Stimulated activated CD4-positive, alpha-beta T cell treated with anti-CD3 and anti-CD28 coated beads, Interleukin-4, amount 100 ng/mL, for 1 hour (primary cell): ENCODE measurements around the gene TESK2.
A peak's percentile ranks its signal among the peaks of the same experiment; 100 is the strongest.
"Not testable (repeated sequence)": the region's sequence is repeated elsewhere in the genome, so short reads cannot be mapped to it uniquely, and the experiment has no call there.

Source experiments
- DNase-seq: peaks from one replicate; pipeline ENCODE4 v3.0.0-alpha.2; 2020

Gene TESK2

DNA sequence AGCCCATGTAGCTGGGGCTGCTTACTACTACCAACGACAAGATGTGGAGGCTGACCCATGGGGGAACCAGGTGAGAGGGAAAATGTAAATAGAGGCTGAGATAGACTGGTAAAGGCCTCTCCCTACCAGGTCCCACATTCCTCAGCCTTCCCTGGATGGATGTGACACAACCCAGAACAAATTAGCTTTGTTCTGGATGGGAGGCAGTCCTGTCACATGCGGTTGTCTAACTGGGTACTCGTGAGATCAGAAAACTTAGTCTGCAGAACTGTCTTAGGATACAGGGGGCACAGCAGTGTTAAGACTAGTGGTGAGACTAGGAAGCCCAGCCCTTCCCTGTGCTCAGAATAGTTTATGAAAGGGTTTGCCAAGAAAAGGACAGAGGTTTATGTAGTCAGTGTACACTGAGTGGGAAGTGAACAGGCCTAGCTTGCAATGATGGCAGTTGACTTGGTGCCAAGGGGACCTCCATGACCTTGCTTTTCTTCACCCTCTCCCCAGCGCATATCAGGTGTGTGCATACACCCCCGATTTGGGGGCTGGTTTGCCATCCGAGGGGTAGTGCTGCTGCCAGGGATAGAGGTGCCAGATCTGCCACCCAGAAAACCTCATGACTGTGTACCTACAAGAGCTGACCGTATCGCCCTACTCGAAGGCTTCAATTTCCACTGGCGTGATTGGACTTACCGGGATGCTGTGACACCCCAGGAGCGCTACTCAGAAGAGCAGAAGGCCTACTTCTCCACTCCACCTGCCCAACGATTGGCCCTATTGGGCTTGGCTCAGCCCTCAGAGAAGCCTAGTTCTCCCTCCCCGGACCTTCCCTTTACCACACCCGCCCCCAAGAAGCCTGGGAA is 17.6 kb upstream of the TESK2 start:
- no peak for DNase-seq

DNA sequence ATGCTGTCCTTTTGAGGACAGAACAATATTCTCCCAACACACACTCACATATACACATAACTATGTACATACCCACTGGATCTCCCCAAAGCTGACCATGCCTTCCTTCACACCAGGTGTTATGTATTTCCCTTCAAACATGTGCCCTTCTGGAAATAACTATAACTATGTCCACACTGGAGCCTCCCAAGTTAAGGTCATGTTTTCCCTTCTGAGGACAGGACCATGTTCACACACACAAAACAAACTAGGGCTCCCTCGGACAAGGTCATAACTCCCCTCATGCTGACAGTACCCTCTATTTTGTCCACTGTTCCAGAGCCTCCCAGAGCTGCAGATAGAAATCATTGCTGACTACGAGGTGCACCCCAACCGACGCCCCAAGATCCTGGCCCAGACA is 16.9 kb upstream of the TESK2 start:
- no peak for DNase-seq

DNA sequence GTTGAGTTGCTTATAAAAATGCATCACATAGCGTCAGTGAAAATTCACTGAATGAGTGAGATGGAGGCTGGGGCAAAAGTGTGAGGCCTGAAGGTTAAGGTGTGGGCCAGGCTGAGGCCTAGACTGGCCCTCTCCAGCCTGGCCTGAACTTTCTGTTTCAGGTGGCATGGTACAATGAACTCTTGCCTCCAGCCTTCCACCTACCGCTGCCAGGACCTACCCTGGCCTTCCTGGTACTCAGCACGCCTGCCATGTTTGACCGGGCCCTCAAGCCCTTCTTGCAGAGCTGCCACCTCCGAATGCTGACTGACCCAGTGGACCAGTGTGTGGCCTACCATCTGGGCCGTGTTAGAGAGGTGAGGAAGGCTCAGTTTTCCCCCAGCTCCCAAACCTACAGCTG is 16.2 kb upstream of the TESK2 start:
- no peak for DNase-seq

DNA sequence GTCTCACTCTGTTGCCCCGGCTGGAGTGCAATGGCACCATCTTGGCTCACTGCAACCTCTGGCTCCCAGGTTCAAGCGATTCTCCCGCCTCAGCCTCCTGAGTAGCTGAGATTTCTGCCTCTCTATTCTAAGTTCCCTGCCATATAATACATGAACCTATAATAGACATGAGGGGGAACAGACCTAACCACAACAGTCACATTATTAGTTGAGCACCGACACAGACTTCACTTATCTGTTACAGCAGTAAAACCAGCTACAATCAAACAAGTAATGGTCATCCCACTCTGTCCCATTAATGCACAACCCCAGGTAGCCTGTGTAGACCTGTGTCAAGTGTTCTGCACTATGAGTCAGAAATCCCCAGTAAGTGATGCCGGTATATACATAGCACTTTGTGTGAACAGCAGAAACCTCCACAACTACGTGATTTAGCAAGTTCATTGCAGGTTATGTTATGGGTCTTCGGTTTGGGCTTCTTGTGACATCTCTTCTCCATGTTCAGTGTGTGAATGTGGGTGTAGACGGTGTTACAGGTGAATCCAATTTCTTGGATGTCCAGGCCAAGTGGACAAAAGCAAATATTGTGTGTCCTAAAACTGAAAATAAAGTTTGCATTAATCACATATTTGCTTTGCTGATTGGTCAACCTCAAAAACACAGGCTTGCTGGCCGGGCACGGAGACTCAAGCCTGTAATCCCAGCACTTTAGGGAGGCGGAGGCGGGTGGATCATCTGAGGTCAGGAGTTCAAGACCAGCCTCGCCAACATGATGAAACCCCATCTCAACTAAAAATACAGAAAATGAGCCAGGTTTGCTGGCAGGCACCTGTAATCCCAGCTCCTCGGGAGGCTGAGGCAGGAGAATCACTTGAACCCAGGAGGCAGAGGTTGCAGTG is 12.7 kb upstream of the TESK2 start:
- no peak for DNase-seq

DNA sequence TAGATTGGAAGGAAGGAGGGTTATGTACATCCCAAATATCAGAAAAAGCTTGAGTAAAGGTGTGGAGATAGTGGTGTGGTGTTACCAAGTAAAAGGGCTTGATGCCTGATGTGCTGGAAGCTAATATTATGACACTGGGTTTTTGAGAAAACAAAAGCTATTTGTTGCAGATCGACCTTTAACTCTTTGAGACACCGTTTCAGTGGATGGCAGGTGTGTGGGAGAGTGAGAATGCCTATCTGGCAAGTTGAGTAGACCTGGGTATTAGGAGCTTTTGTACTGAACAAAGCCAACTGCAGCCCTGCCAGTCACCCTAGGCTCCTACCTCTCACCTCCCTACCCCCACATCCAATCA is 10.5 kb upstream of the TESK2 start:
- DNase-seq, result no peak

DNA sequence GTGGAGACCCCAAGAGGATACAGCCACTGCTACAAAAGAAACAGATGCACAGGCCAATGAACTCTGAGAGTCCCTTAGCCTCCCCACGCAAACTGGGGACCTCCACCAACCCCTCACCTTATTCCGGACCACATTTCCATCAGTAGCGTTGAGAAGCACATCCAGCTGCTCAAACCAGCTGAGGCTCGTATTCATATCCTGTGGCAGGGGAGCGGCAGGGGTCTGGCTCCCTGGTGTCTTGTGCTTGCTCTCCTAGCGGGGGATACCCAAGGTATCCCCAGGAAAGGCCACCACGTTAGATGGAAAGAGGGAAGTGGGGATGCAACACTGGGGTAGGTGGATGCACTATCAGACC is 8.4 kb upstream of the TESK2 start:
- DNase-seq, result peak; percentile 11

DNA sequence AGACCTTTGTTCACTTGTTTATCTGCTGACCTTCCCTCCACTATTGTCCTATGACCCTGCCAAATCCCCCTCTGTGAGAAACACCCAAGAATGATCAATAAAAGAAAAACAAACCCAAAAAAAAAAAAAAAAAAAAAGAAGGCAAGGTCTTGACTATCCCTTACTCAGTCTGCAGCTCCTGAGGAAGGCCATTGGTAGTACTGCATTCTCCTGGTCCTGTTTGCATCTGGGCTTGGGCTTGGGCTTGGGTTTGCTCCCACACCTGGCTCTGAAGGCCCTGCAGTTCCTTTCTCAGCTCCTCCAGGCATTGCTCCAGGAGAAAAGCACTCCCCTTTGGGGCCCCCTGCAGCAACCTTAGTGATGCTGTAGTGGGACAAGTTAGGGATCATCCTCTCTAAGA is 7.3 kb upstream of the TESK2 start:
- DNase-seq, result no peak

DNA sequence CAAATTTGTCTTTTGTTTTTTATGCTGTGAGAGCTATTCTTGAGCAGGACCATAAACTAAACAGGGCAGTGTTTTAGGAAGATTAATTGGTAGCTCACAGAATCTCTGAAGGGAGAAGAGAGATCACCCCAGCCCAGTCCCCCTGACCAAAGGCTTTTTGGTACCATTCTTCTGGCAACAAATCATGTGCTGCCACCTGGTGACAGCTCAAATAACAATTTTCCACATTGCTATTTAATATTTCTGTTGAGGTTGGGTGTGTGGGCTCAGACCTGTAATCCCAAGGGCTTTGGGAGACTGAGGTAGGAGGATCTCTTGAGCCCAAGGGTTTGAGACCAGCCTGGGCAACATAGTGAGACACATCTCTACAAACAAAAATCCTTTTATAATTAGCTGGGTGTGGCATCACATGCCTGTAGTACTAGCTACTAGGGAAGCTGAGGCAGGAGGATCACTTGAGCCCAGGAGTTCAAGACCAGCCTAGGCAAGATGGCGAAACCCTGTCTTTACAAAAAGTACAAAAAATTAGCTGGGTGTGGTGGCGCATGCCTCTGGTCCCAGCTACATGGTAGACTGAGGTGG is 2.2 kb upstream of the TESK2 start:
- DNase-seq, result peak; percentile 41

DNA sequence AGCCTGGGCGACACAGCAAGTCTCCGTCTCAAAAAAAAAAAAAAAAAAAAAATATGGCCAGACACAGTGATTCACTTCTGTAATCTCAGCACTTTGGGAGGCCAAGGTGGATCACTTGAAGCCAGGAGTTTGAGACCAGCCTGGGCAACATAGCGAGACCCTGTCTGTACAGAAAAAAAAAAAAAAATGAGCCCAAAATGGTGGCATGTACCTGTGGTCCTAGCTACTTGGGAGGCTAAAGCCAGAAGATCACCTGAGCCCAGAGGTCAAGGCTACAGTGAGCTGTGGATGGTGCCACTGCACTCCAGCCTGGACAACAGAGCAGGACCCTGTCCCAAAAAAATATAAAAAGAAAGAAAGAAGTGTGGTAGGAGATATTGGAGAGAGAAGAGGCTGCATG is 1.7 kb upstream of the TESK2 start:
- no peak for DNase-seq

DNA sequence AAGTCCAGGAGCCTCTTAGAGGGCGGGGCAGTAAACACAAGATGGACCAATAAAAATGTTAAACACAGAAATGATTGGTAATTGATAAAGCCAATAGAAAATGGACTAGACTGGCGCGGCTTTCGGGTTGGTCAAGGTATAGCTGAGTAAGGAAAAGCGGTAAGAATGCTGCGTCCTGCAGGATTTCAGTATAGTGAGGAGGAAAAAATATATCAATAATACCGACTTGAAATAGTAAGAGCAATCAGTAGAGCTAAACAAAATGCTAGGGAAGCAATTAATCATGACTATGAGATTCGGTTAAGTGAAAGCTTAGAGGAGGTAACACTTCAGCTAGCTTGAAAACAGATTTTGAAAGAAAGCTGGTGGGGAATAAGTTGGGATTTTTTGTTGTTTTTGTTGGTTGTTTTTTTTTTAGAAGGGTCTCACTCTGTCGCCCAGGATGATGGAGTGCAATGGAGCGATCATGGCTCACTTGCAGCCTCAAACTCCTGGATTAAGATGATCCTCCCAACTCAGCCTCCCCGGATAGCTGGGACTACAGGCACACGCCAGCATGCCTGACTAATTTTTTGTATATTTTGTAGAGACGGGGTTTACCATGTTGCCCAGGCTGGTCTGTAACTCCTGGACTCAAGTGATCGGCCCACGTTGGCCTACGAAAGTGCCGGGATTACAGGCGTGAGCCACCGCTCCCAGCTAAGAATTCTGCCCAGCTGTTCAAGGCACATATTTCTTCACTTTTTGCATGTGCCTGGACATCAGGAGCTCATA is 711 bp upstream of the TESK2 start:
- no peak for DNase-seq

DNA sequence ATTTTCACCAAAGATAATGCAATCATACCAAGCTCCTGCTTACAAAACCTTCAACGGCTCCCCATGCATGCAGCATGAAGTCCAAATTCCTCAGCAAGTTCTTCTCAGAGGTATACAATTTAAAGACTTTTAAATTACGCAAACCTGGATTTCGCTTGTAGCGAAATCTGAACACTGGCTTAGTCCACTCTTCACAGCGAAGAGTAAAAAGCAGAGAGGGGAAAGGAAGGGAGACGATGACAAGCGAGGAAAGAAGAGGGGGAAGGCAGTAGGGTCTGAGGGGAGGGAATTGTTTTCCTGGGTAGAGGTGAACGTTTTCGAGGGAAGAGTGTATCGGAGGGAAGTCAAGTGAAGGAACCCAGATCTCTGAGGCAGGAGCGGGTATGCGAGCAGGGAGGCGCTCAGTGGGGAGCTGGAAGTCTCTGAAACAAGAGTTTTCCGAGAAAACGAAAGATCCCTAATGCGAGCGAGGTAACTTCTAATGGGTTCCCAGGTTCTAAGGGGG is 790 bp downstream of the TESK2 start:
- no peak for DNase-seq

DNA sequence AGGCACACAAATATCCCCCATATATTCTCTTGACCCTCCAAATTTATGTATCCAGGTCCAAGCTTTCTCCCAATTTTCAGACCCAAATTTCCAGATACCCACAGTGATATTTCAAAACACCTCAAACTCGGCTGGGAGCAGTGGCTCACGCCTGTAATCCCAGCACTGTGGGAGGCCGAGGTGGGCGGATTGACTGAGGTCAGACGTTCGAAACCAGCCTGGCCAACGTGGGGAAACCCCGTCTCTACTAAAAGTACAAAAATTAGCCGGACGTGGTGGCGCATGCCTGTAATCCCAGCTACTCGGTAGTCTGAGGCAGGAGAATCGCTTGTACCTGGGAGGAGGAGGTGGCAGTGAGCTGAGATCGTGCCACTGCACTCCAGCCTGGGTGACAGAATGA is 1.6 kb downstream of the TESK2 start:
- DNase-seq, result peak; percentile 46

DNA sequence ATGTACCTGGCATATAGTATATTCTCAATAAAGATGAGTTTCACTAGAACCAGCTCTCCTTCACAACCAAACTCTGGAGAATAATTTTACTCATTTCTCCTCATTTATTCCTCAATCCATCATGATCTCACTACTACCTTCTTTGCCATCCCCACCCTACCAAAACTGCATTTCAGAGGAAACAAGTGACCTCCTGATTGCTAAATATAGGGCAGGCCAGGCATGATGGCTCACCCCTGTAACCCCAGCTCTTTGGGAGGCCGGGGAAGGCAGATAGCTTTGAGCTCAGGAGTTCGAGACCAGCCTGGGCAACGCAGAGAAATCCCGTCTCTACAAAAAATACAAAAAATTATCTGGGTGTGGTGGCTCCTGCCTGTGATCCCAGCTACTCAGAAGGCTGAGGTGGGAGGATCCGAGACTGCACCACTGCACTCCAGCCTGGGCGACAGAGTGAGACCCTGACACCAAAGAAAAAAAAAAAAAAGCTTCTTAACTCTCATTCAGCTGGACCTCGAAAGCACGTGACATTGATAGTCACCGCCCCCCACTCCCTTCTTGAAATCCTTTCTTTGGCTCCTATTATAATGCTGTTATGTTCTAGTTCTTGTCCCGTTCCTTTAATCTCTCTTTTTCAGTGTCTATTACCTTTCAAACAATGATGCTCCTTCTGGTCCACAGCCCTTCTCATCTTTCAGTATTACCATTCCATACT is 2.1 kb downstream of the TESK2 start:
- DNase-seq, result no peak

DNA sequence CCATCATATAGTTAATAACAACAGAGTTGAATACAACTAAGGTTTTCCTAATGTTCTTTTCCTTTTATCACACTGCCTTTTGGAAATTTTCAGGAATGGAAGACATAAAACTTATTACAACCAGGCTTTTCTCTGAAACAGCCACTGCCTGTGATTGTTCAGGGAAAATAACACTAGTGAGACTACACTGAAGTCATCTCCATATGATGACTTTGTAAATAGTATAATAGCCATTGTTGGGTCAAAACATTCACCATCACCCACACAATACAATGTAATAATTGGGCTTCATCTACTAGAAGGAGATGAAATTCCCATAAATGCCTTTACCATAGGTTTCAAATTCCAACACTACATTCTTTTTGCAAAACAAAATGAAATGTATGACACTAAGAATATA is 5.0 kb downstream of the TESK2 start:
- DNase-seq, result no peak

DNA sequence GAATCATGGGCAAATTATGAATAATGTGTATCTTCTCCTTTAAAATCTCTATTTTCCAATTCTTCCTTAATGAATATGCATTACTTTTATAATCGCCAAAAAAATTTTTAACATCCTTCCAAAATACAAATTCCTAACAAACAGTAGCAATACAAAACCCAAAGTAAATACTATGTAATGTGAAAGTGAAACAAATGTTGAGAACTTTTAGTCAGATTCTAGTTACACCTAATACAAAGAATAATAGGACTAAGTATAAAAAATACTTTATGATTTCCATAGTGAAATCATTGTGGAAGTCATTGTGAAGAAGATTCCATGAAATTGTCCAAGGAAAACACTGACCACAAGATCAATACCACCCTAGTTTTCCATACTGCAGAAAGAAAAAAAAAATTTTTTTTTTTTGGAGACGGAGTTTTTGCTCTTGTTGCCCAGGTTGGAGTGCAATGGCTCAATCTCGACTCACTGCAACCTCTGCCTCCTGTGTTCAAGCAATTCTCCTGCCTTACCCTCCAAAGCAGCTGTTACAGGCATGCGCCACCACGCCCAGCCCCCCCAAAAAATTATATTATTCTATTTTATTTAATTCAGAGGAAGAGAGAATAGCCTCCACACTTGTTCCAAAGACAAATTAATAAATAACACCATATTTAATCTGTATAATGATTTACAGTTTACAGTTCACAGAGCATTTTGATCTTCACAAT is 11.8 kb downstream of the TESK2 start:
- DNase-seq, result no peak

DNA sequence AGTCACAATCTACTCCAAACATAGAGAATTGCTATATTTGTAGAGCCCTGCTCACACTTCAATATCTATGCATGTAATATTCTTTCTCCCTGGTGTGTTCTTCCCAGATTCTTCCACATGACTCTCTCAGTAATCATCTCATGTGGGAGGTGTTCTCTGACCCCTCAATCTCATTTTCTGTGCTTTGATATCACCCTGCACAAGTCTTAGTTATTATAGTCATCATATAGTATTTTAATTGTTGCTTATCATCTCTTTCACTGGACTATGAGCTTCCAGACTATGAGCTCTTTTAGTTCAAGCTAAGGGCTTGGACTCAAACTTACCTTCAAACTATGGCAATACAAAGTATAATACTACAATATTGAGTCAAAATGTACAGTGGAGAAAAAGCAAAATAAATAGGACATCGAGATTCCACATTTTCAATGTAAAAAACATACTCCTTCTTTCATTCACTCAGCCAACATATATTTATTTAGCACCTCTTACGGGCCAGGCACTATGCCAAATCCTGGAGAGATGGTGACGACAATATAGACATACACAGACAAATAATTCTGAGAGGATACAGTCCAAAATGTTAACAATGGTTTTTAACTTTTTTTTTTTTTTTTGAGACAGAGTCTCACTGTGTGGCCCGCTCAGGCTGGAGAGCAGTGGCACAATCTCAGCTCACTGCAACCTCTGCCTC is 12.7 kb downstream of the TESK2 start:
- no peak for DNase-seq

DNA sequence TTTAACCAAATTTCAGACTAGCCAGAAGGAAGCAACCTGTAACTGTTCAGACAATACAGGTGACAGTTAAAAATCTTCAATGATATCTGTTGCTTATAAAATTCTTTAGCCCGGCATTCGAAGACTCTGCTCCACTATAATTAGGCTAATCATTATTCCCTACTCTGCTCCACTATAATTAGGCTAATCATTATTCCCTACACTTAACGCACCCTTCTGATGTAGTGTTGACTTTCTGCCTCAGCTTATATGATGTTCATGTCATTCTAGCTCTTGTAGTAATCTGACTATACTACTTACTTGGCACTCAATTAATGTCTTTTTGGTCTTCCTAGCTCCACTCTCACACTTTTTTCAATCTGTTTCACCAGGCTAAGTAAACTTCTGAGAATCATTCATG is 13.3 kb downstream of the TESK2 start:
- no peak for DNase-seq

DNA sequence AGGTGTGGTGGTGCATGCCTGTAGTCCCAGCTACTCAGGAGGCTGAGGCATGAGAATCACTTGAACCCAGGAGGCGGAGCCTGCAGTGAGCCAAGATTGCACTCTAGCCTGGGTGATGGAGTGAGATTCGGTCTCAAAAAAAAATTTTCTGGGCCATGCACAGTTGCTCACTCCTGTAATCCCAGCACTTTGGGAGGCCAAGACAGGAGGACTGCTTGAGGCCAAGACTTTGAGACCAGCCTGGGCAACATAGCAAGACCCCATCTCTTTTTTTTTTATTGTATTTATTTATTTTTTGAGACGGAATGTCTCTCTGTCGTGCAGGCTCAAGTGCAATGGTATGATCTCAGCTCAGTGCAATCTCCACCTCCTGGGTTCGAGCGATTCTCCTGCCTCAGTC is 16.8 kb downstream of the TESK2 start:
- DNase-seq, result not testable (repeated sequence)

DNA sequence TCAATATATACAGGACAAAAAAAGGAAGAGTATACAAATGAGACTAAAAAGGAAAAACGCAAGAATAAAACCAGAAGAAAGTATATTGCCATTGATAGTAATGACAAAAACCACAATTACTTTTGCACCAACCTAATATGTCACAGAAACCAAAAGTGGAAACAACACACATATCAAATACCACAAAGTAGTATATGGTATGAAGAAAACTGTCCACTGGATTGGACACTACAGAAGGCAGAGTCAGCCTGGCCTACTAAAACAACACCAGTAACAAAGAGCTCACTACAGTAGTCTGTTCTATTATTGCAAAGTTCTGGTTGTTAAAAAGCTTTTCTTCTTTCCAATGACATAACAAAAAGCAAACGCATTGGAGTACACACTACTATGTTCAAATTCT is 17.7 kb downstream of the TESK2 start:
- no peak for DNase-seq

DNA sequence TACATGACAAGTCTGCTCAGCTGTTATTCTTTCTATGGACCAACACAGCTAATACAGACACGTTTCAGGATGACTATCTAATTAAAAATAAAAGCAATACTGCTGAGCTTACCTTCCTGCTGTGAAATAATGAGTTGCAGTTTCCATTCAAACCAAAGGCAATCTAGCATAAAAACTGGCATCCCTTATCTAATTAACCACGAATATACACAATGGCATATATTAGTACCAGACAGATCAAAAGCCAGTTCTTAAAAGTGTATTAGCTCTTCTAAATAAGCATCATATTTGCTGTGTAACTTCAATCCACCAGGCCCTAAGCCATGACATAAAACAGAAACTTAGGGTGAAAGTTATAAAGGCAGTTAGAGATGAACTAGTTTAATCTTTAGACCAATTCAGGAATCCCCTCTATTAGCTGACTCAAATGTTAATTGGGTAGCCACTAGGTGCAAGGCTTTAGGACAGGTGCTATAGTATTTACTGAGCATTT is 20.6 kb downstream of the TESK2 start:
- no peak for DNase-seq

DNA sequence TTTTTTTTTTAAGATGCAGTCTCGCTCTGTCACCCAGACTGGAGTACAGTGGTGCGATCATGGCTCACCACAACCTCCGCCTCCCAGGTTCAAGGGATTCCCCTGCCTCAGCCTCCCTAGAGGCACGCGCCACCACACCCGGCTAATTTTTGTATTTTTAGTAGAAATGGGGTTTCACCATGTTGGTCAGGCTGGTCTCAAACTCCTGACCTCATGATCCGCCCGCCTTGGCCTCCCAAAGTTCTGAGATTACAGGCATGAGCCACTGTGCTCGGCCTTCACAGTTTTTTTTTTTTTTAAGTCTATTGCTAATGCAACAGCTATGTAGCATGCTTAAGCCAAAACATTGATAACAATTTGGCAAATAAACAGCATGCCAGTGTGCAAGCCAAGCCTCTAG is 23.6 kb downstream of the TESK2 start:
- DNase-seq, result not testable (repeated sequence)
